NCI-H1417 (cell line): Measurements from ENCODE around the gene SUCLG2.
A peak's percentile ranks its signal among the peaks of the same experiment; 100 is the strongest.

Experiments used
- DNase-seq, 3 experiments: peaks; one replicate each; lab custom pipeline; 2025; lab: John Stamatoyannopoulos, UW

The SUCLG2 gene

GRCh38 chr3:67648701-67649100 lies 5.7 kb downstream of the SUCLG2 start:
- DNase-seq = no peak

GRCh38 chr3:67648229-67648628 lies 6.2 kb downstream of the SUCLG2 start:
- no peak for DNase-seq

- DNase-seq = peak in 1 of 3 experiments; percentile 14
Observed at GRCh38 chr3:67647390-67647878, 7.0 kb downstream of the SUCLG2 start.

GRCh38 chr3:67646586-67647234 lies 7.7 kb downstream of the SUCLG2 start:
- DNase-seq = no peak

GRCh38 chr3:67644827-67645226 lies 9.6 kb downstream of the SUCLG2 start:
- DNase-seq = no peak

- DNase-seq = no peak
Observed at GRCh38 chr3:67642734-67643133, 11.7 kb downstream of the SUCLG2 start.

GRCh38 chr3:67642190-67642589 lies 12.2 kb downstream of the SUCLG2 start:
- DNase-seq = no peak

- DNase-seq = no peak
Observed at GRCh38 chr3:67641451-67641850, 13.0 kb downstream of the SUCLG2 start.

GRCh38 chr3:67640023-67640660 lies 14.3 kb downstream of the SUCLG2 start:
- no peak for DNase-seq

GRCh38 chr3:67637255-67637900 lies 17.0 kb downstream of the SUCLG2 start:
- no peak for DNase-seq

- no peak for DNase-seq
Observed at GRCh38 chr3:67635806-67636205, 18.6 kb downstream of the SUCLG2 start.

- no peak for DNase-seq
Observed at GRCh38 chr3:67635257-67635656, 19.2 kb downstream of the SUCLG2 start.

GRCh38 chr3:67630666-67631362 lies 23.6 kb downstream of the SUCLG2 start:
- DNase-seq = no peak

- DNase-seq = no peak
Observed at GRCh38 chr3:67624687-67625086, 29.7 kb downstream of the SUCLG2 start.

- DNase-seq = no peak
Observed at GRCh38 chr3:67624078-67624477, 30.3 kb downstream of the SUCLG2 start.

GRCh38 chr3:67622652-67623051 lies 31.8 kb downstream of the SUCLG2 start:
- no peak for DNase-seq

- DNase-seq = peak in 1 of 3 experiments; percentile 13
Observed at GRCh38 chr3:67620869-67621268, 33.5 kb downstream of the SUCLG2 start.

GRCh38 chr3:67619991-67620390 lies 34.4 kb downstream of the SUCLG2 start:
- peak in 1 of 3 experiments; percentile 36 for DNase-seq

GRCh38 chr3:67617518-67617917 lies 36.9 kb downstream of the SUCLG2 start:
- no peak for DNase-seq

- no peak for DNase-seq
Observed at GRCh38 chr3:67616046-67616445, 38.4 kb downstream of the SUCLG2 start.

- DNase-seq = no peak
Observed at GRCh38 chr3:67614195-67614594, 40.2 kb downstream of the SUCLG2 start.

- no peak for DNase-seq
Observed at GRCh38 chr3:67610458-67610857, 44.0 kb downstream of the SUCLG2 start.

GRCh38 chr3:67609709-67610108 lies 44.7 kb downstream of the SUCLG2 start:
- DNase-seq = no peak
